Stimulated activated CD4-positive, alpha-beta T cell treated with anti-CD3 and anti-CD28 coated beads, Interleukin-4, amount 100 ng/mL, for 48 hours (primary cell): ENCODE measurements around the gene OR7C1.
"Not testable (repeated sequence)": the region's sequence is repeated elsewhere in the genome, so short reads cannot be mapped to it uniquely, and the experiment has no call there.

Source experiments
- DNase-seq, 2 donors: peaks; one replicate each; pipeline ENCODE4 v3.0.0-alpha.2; 2020; ENCODE audit warnings: low read depth in 2 of 2

Gene OR7C1

DNA sequence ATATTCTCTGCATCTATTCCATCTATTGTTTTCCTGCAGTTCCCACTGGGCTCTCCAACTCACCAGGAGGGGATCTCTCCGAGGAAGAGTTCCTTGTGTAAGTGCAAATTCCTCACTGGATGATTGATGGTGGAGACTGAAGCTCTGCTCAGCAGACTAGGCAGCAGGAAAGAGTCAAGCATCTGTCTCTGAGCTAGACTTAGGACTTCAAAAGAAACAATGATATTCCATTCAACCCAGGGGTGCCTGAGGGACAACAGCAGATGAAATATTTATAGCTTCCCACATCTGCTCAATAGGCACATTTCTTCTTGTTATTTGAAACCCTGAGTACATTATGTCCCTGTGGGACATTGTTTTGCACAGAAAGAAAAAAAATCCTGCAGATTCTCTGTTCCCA, at the start of gene OR7C1, which contains the start of gene OR7A5:
TSS of gene OR7C1 (minus strand) at position 175 of the 400 bp plus-strand sequence. CDS start 35,049 bp downstream, outside the sequence.
TSS of gene OR7A5 (minus strand) at position 175 of the 400 bp plus-strand sequence. CDS start 6,944 bp downstream, outside the sequence.
- DNase-seq: no peak

DNA sequence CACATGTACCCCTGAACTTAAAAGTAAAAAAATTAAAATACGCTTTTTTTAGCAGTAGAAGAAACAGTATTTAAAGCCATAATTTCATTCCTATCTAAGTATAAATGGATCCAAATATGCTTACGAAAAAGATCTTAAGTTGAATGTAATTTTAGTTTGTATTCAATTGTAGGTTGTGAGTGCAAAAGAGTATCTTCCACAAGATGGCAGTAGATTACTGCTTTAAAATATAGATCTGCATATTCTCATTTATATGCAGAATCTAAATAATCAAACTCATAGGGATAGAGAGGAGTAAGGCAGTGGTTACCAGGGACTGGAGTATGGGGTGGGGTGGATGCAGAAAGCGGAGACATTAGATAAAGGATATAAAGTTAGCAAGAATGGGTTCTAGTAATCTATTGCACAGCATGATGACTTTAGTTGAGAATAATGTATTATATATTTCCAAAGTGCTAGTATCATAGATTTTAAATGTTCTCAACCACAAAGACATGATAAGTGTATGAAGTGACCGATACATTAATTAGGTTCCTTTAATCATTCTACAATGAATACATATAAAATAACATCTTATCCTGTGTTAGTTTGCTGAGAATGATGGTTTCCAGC, 36.7 kb upstream of the OR7C1 start:
- DNase-seq: no peak

DNA sequence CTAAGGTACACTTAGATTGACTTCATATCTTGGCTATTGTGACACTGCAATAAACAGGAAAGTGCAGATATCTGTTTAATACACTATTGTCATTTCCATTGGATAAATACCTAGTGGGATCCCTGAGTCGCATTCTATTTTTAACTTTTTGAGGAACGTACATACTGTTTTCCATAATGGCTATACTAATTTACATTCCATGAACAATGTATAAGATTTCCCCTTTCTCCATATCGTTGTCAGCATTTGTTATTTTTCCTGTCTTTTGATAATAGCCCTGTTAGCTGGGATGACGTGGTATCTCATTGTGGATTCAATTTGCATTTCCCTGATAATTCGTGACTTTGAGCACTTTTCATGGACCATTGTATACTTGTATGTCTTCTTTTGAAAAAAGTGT, 33.5 kb upstream of the OR7C1 start:
- no peak for DNase-seq

DNA sequence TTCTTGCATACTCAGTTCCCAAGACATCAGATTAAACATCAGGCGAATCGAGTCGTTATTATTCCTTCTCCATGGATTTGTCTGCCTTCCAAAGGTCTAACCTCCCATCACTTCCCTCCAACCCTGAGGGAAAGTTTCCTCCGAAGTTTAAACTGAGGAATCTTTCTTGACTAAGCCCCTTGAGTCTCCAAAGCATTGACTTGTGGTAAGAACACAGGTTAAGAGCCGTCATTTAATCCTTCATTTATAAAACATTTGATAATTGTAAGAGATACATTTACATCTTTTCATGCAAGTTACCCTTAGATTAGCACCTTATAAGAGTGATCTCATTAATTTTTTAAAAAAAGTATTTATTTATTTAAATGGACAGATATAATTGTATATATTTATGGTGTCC, 13.8 kb upstream of the OR7C1 start, which contains the start of gene OR7A10:
TSS of gene OR7A10 (minus strand) at position 101 of the 400 bp plus-strand sequence. CDS start 7,045 bp downstream, outside the sequence.
- DNase-seq: no peak

DNA sequence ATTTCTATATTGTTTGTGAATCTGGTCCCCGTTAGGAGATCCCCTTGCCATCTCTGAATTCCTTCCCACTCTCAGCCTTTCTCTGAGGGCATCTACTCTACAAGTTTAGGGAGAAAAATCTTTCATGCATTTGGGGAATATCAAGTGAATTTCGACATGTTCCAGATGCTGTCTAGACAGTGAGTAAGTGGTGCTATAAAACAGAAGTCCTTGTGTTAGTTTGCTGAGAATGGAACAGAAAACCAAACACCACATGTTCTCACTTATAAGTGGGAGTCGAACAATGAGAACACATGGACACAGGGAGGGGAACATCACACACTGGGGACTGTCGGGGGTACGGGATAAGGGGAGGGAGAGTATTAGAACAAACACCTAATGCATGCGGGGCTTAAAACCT, 8.6 kb upstream of the OR7C1 start:
- DNase-seq: no peak

DNA sequence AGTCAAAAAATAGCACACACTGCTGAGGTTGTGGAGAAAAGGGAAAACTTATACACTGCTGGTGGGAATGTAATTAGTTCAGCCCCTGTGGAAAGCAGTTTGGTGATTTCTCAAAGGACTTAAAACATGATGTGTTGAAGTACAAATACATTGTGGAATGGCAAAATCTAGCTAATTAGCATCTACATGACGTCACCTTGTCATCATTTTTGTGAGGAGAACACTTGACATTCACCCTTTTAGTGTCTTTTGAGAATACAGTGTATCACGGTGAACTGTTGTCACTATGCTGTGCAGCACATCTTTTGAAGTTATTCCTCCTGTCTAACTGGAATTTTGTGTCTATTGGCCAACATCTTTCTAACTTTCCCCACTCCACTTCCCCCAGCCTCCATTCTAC, 8.2 kb upstream of the OR7C1 start:
- DNase-seq: no peak

DNA sequence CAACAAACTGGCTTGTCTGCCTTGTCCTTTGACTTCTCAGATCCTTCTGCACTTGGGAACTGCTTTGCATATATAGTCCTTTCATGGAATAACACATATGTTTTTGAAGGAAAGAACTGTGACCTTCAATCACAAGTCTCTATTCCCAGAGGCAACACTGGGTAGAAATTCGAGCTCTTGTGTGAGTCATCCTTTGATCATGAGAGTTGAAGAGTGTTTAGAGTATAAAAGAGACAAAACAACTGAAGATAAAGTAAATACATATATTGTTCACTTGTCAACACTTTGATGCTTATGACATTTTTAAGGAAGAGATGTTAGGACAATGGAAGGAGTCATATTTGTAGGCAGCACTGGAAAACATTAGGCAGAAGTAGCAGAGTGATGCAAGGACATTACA, 5.2 kb upstream of the OR7C1 start:
- DNase-seq: no peak

DNA sequence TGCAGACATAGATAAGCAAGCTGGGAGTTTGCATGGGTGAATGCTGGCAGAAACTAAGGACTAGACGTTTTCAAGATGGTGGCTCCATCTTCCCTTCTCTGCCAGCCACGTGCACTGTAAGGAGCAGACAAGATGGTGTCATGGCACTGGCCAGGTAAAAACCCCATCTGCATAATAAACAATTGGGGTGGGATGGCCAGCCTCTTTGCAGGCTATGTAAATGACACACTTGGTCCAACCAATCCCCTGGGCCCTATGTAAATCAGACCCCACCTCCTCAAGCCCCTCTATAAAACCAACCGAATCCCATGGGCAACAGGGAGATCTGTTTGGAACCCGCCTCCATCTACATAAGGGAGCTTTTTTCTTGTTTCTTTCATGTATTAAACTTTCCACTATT, 2.4 kb upstream of the OR7C1 start:
- DNase-seq: no peak

DNA sequence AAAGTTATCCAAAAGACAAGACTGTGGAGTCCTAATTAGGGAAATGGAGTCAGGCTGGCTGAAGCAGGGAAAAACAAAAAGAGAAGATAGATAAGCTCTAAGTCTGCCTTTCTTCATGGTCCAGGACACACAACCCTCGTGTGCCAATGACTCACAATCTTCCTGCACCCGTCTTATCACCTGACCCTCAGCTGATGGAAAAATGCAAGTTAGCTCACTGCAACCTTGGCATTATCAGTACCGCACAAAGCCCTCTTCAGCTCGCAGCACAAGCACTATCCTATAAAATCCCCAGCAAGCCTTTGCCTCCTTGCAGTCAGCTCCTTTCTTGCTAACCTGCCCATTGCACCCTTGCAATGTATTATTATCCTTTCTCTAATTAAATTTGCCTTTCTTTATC, 4.3 kb downstream of the OR7C1 start:
- no peak for DNase-seq

DNA sequence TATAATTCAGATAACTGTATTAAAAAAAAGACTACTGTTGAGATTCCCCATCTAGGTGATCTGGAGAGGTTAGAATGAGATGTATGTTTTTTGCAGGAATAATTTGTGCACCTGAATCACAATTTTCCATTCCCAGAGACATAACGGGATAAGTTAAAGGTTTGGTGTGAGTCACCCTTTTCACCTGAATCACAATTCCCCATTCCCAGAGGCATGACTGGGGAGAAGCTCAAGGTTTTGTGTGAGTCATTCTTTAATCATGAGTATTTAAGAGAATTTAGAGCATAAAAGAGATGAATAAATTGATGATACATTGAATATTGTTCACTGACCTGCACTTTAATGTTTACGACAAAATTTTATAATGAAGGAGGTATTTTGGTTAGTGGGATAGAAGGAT, 9.0 kb downstream of the OR7C1 start:
- no peak for DNase-seq

DNA sequence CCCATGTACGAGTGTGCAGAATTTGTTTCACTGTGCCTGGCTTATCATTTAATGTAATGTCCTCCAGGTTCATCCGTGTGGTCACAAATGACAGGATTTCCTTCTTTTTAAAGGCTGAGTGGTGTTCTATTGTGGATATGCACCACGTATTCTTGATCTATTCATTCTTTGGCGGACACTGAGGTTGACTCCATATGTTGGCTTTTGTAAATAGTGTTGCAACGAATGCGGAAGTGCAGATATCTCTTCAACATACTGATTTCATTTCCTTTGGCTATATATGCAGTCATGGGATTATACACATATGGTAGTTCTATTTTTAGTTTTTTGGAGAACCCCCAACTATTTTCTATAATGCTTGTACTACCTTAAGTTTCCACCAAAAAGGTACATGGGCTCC, 13.0 kb downstream of the OR7C1 start:
- no peak for DNase-seq

DNA sequence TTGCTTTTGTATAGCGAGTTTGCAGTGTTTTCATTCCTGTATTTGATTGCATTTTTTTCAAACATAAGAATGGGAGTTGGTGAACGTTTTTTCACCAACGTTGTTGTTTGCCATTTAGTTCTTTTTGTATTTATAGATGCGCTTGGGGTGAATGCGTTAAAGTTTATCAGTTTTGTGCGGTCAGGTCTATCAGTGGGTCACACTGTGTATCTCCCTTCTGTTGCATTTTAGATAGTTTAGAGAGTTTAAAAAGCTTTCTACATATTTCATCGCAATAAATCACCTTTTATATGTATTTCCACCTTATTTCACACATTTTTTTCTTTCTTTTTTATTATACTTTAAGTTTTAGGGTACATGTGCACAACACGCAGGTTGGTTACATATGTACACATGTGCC, 16.4 kb downstream of the OR7C1 start:
- no peak for DNase-seq

DNA sequence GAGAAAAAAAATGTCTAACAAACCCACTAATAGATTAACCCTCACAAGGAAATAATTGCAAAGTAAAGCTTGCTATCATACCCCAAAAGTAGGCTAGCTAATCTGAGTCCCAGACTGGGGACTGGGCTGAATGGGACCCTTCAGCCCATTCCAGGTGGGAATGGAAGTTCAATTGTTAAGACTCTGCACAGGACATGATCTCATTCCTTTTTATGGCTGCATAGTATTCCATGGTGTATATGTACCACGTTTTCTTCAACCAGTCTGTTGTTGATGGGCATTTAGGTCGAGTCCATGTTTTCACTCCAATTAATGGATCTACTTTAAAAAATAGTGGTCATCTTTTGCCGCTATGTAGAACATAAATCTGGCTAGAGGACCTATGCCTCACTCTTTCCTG, 17.9 kb downstream of the OR7C1 start:
- no peak for DNase-seq

DNA sequence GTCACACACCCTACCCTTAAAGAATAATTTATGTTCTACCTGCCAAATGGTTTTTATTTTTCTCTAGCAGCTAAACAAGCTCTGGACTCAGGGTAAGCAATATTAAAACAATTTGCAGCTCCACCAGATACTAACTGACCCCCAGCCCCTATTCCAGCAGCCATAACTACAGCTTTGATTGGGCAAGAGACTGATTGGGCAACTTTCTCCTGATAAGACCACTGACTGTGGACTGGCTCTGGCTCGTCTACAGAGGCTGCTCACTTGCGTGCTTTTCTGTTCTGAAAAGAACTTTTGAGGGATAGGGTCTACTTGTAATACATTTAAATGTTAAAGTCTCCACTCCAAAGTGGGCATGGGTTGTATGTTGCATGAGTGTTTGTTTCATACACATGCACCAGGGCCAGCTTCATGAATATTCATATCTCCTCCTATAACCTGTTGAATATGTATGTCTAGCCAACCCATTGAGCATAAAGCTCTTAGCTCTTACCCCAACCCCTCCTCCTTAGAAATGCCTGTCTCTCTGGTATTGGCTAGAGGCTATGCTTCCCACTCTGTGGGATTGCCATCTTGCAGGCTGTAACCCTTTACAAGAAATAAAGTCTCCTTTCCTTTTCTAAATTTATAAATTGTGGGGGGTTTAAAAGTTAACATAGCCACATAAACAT, 19.9 kb downstream of the OR7C1 start:
- DNase-seq: no peak

DNA sequence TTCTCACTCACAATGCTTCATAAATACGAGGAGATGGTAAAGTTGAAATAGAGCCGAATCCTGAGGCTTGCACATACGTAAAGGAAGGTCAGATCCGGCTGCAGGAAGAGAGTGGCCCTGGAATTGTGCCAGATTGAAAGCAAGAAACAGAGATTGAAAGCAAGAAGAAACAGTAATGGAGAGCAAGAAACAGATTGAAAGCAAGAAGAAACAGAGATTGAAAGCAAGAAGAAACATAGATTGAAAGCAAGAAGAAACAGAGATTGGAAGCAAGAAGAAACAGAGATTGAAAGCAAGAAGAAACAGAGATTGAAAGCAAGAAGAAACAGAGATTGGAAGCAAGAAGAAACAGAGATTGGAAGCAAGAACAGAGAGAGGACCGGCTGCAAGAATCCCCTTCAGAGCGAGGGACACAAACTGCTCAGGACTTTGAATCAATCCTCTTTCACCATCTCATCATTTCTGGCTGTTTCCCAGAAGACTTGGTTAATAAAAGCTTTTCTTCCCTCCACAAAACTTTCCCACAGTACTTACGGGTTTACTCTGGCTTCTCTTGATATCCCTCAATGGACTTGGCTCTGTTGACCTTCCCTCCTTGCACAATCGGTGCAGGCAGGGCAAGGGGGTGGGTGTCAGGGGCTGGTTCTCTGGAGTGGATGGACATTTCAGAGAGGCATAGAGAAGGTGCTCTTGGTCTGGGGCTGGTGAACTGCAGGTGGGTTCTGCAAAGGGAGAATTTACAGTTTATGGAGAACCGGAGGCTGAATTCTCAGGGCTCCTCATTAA, 25.5 kb downstream of the OR7C1 start:
- no peak for DNase-seq

DNA sequence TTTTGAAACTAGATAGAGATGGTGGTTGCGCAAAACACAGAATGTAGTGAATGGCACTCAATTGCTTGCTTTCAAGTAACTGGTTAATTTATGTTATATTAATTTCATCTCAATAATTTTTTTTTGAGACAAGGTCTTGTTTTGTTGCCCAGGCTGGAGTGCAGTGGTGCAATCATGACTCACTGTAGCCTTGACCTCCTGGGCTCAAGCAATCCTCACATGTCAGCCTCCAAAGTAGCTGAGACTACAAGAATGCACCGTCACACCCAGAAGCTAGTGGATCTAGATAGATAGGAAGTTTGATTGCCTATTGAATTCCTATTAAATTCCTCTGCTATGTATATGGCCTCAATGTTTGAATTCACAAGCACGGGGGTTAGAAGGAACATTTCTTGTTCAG, 30.2 kb downstream of the OR7C1 start:
- no peak for DNase-seq

DNA sequence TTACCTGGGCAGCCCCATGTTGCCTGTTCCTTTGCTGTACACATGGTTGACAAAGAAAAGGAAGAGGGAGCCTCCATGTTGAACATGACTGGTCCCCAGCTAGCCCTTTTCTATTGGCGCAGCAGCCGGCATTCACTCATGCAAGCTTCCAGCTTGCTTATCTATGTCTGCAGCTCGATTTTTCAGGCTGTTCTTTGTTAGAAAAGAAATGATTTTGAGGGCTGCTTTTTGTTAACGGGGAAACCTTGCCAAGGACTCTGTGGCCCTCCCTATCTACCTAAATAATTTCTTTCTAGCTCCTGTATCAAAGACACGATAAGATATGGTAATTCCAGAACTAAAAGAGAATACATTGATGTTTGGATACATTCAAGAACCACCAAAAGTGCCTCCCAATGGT, 36.2 kb downstream of the OR7C1 start:
- DNase-seq: no peak

DNA sequence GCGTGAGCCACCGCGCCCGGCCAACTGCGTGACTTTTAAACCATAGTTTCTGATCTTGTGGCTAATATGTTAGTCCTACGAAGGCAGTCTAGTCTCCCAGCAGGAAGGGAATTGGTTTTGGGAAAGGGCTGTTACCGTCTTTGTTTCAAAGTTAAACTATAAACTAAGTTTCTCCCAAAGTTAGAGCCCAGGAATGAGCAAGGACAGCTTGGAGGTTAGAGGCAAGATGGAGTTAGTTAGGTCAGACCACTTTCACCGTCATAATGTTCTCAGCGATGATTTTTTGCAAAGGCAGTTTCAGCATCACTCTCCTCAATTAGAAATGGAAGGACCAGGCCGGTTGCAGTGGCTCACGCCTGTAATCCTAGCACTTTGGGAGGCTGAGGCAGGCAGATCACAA, 39.0 kb downstream of the OR7C1 start:
- DNase-seq: no peak

DNA sequence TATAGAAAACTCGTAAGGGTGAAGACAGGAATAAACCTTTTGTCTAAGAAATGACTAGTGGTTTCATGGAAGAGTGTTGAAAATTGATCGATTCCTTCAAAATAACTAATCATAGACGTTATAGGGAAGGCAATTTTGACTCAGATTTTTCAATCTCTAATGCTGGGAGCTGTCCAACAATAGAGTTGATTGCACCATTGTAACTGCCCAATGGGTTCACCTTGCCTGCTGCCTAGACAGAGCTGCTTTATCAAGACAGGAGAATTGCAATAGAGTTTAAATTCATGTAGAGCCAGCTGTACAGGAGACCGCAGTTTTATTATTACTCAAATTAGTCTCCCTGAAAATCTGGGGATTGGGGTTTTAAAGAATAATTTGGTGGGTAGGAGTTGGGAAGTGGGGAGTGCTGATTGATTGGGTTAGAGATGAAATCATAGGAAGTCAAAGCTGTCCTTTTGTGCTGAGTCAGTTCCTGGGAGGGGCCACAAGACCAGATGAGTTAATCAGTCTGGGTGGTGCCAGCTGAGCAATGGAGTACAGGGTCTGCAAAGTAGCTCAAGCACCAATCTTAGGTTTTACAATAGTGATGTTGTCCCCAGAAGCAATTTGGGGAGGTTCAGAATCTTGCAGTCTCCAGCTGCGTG, 39.8 kb downstream of the OR7C1 start:
- DNase-seq: no peak

DNA sequence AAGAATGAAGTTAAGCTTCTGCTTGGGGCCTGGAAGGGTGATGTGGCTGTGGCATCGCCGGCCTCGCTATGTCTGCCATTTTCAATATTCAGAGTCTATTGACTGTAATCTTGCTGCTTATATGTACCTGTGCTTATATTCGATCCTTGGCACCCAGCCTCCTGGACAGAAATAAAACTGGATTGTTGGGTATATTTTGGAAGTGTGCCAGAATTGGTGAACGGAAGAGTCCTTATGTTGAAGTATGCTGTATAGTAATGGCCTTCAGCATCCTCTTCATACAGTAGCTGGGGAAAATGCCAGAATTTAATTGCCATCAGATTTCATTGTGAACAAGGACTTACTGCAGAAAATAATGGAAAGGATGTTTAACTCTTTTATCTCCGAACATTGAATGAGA, 42.7 kb downstream of the OR7C1 start:
- not testable (repeated sequence) for DNase-seq

DNA sequence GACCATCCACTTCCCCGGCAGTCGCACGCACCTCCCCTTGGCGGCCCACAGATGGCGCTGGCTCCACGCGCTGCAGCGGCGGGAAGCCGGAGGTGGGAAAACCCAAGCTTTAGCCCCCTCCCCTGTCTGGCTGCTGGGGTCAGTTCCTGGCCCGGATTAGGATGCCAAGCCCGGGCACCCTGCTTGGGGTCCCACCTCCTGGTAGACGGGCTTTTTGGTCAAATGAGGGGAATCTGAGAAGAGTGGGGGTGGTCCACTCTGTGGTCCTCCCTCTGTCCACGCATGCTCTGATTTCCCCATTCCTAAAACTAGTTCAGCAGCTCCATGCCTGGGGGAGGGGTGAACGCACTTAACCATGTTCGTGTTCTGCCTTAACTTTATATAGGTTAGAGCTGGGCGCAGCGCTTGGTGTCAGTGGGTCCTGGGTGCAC, 48.5 kb downstream of the OR7C1 start:
- DNase-seq: peak in 1 of 2 donors; percentile 34

DNA sequence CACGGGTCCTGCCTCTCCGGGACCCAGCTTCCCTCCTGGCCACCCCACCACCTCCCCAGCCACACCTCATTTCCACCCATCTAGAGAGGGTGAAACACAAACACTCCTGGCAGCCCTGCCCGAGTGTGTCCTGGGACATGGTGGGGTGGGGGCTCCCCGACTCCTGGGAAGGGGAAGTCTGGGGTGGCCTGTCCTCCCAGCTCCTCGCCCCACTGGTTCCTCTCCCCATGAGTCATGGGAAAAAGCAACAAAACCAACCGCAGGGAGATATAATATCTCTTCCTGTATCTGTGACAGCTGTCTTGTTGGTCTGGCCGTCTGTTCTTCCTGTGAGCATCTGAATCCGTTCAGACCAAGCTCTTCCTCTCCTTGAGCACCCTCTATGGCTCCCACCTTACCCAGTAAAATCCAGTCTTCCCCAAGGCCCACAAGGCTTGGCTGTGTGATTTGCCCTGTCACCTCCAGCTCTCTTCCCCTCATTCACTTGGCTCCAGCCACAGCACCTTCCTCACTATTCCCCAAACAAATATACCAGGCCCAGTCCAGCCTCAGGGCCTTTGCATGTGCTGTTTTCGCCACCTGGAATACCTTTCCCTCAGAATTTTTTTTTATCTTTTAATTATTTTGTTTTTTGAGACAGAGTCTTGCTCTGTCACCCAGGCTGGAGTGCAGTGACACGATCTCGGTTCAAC, 49.7 kb downstream of the OR7C1 start:
- not testable (repeated sequence) for DNase-seq
